ENCODE results near the gene ERICH4. TPM values are rescaled to one million over a fixed set of nuclear protein-coding genes. Genes with fewer than 3 reads are reported as not detected.

Gene ERICH4
- total and polyA plus RNA-seq, 9 of the 15 experiments (the other 6 are each of a cell fraction or from before 2014, with no cell fraction given) = not detected

GRCh38 chr19:41439441-41440222, 3.3 kb upstream of the ERICH4 start, which contains the start of gene DMAC2 (continued):
- no peak for TF ChIP-seq ZNF12 (CRISPR knock-in tag; IDR thresholded peaks at IDR 0.05)
- no peak for TF ChIP-seq HNRNPK (IDR thresholded peaks at IDR 0.05; ENCODE audit: low read depth, low read length, poor library complexity, severe bottlenecking)
- TF ChIP-seq ZNF277 (CRISPR knock-in tag; IDR thresholded peaks at IDR 0.05; ENCODE audit: borderline replicate concordance) = no peak
- no peak for TF ChIP-seq ATF2 (CRISPR knock-in tag; IDR thresholded peaks at IDR 0.05)
- no peak for TF ChIP-seq GTF2A2 (tag; IDR thresholded peaks at IDR 0.05)
- peak; percentile 45; the same call in 1 of the 2 replicates for TF ChIP-seq ELF1 (tag; IDR thresholded peaks at IDR 0.05)
- no peak for TF ChIP-seq ZZZ3 (IDR thresholded peaks at IDR 0.05)
- TF ChIP-seq POLR2AphosphoS2 (IDR thresholded peaks at IDR 0.05; ENCODE audit: low read length) = 0 out of 2 replicates have a peak, but pooled peaks have one; percentile 53
- TF ChIP-seq FIP1L1 (IDR thresholded peaks at IDR 0.05; ENCODE audit: low read depth, low read length, poor library complexity, severe bottlenecking) = no peak
- TF ChIP-seq PYGO2 (tag; IDR thresholded peaks at IDR 0.05) = no peak
- no peak for TF ChIP-seq ZNF644 (tag; IDR thresholded peaks at IDR 0.05; ENCODE audit: low read depth)
- TF ChIP-seq HES1 (IDR thresholded peaks at IDR 0.05; ENCODE audit: low read depth) = no peak
- no peak for TF ChIP-seq ZNF407 (IDR thresholded peaks at IDR 0.05; ENCODE audit: low read depth)
- TF ChIP-seq ZNF184 (CRISPR knock-in tag; IDR thresholded peaks at IDR 0.05) = no peak
- no peak for TF ChIP-seq MEF2A (IDR thresholded peaks at IDR 0.05; ENCODE audit: control insufficient read depth, low read depth, low read length)
- TF ChIP-seq RAD51 (IDR thresholded peaks at IDR 0.05; ENCODE audit: borderline replicate concordance, low read depth) = no peak
